Prostate gland (tissue), 2 donors: ENCODE results near the gene COLEC11. TPM values are rescaled to one million over a fixed set of nuclear protein-coding genes. Genes with fewer than 3 reads are reported as not detected.
A peak's percentile ranks its signal among the peaks of the same experiment; 100 is the strongest.

Experiments used
- DNase-seq: peaks from one replicate; pipeline ENCODE4 v3.0.0-alpha.2; 2019; ENCODE audit warnings: low spot score
- H3K27ac ChIP-seq, 2 donors: fragments of 200-600 bp; sonication (generic); 2 replicates each; pipeline ENCODE4 v1.5.1; 2017 to 2019
- H3K27me3 ChIP-seq: fragments of 200-600 bp; sonication (generic); replicated peaks from 2 replicates; pipeline ENCODE4 v1.5.1; 2019; ENCODE audit not compliant: insufficient read depth
- H3K36me3 ChIP-seq, 2 donors: fragments of 200-600 bp; sonication (generic); 1 replicate in 1 of 2; 2 replicates in 1 of 2; pipeline versions ENCODE4 v1.5.1 to v1.8.1; 2017 to 2019
- H3K4me1 ChIP-seq: fragments of 200-600 bp; sonication (generic); replicated peaks from 2 replicates; pipeline ENCODE4 v1.5.1; 2019
- H3K4me3 ChIP-seq, 2 donors: fragments of 200-600 bp; sonication (generic); 2 replicates each; pipeline ENCODE4 v1.5.1; 2017 to 2019
- H3K9me3 ChIP-seq: fragments of 200-600 bp; sonication (generic); 2 replicates; pipeline ENCODE4 v1.5.1; 2017
- CTCF ChIP-seq, 4 experiments: fragments of 200-600 bp in 2 of 4; fragments of 450-650 bp in 2 of 4; sonication (generic) in 2 of 4; IDR thresholded peaks; 1 replicate in 3 of 4; 2 replicates in 1 of 4; pipeline ENCODE4 v1.5.1; 2016 to 2019; ENCODE audit warnings: antibody characterized with exemption in 4 of 4, mild to moderate bottlenecking in 2 of 4, moderate library complexity in 2 of 4
- POLR2A ChIP-seq: fragments of 450-650 bp; IDR thresholded peaks from one replicate; pipeline ENCODE4 v1.6.1; 2016; ENCODE audit warnings: antibody characterized with exemption, mild to moderate bottlenecking
- POLR2AphosphoS5 ChIP-seq: sonication (generic); formaldehyde crosslinking; IDR thresholded peaks from one replicate; pipeline ENCODE4 v1.6.1; 2017; ENCODE audit warnings: antibody characterized with exemption
- WGBS: methylation state at CpG from one replicate; pipeline ENCODE4 v1.1.5; 2018; 5-methylcytosine and 5-hydroxymethylcytosine counted together
- intact Hi-C: fragments of 100-400 bp; cut with DNase I; formaldehyde crosslinking; loops from one replicate; pipeline ENCODE4 v1.14.2; 2022
- total RNA-seq, 2 donors: library from RNA; depleted of rRNA; stranded (reverse); fragments of >200 nt; gene quantifications; one replicate each; pipeline ENCODE4 v1.1.0, GENCODE V29; 2016

The COLEC11 gene
- total RNA-seq, 2 donors from 2014 or later, result 2.9 to 10.5 TPM

- no peaks in the 10 kb centered on the region for H3K9me3 ChIP-seq
- no peak for TF ChIP-seq POLR2AphosphoS5
- no peak for TF ChIP-seq CTCF (IDR thresholded peaks at IDR 0.05)
- no peak overlapping the region for H3K27ac ChIP-seq
- intact Hi-C loops, result loop anchor here (10.0 kb wide), 1 partner anchor 64 kb away; no protein-coding TSS in a partner anchor
- no peaks in the 10 kb centered on the region for H3K36me3 ChIP-seq
- 92% methylated on average over 20 of the region's 20 CpGs for WGBS
- no peak for DNase-seq
- no peaks in the 10 kb centered on the region for H3K27me3 ChIP-seq
- H3K4me1 ChIP-seq, result no peaks in the 10 kb centered on the region
- H3K4me3 ChIP-seq, result no peak overlapping the region
Measured at GRCh38 chr2:3648652-3649177, 53.8 kb downstream of the COLEC11 start.

GRCh38 chr2:3649581-3649980 is 54.7 kb downstream of the COLEC11 start:
- no peaks in the 10 kb centered on the region for H3K9me3 ChIP-seq
- no peaks in the 10 kb centered on the region for H3K4me1 ChIP-seq
- TF ChIP-seq POLR2AphosphoS5, result no peak
- TF ChIP-seq CTCF (IDR thresholded peaks at IDR 0.05), result no peak
- TF ChIP-seq POLR2A, result no peak
- intact Hi-C loops, result loop anchor here (10.0 kb wide), 1 partner anchor 65 kb away; no protein-coding TSS in a partner anchor
- no peak for DNase-seq
- H3K36me3 ChIP-seq, result no peaks in the 10 kb centered on the region
- H3K27me3 ChIP-seq, result no peaks in the 10 kb centered on the region
- no peak overlapping the region for H3K4me3 ChIP-seq
- no peak overlapping the region for H3K27ac ChIP-seq
- WGBS, result 91% methylated on average over 16 of the region's 16 CpGs

GRCh38 chr2:3650140-3650920 is 55.4 kb downstream of the COLEC11 start:
- no peaks in the 10 kb centered on the region for H3K4me1 ChIP-seq
- no peaks in the 10 kb centered on the region for H3K27me3 ChIP-seq
- TF ChIP-seq POLR2AphosphoS5 (no peak), POLR2A (no peak), CTCF (IDR thresholded peaks at IDR 0.05) (no peak)
- intact Hi-C loops, result loop anchor here (5.0 kb wide), 2 partner anchors 228 to 348 kb away; no protein-coding TSS in a partner anchor
- no peak overlapping the region for H3K4me3 ChIP-seq
- H3K27ac ChIP-seq, result no peak overlapping the region
- no peak for DNase-seq
- 79% methylated on average over 20 of the region's 20 CpGs for WGBS
- no peaks in the 10 kb centered on the region for H3K9me3 ChIP-seq
- no peaks in the 10 kb centered on the region for H3K36me3 ChIP-seq

- 44% methylated on average over 45 of the region's 45 CpGs for WGBS
- TF ChIP-seq POLR2A, result no peak
- no peak for TF ChIP-seq CTCF (IDR thresholded peaks at IDR 0.05)
- no peak for TF ChIP-seq POLR2AphosphoS5
- Histone ChIP-seq H3K27ac (peak overlapping the region in 1 of 2 donors; percentile 30), H3K9me3 (no peaks in the 10 kb centered on the region), H3K4me3 (no peak overlapping the region), H3K27me3 (no peaks in the 10 kb centered on the region), H3K4me1 (no peaks in the 10 kb centered on the region), H3K36me3 (no peaks in the 10 kb centered on the region)
- peak; percentile 46 for DNase-seq
- intact Hi-C loops, result loop anchor here (5.0 kb wide), 2 partner anchors 230 to 350 kb away; no protein-coding TSS in a partner anchor
Measured at GRCh38 chr2:3651691-3652648, 57.1 kb downstream of the COLEC11 start.
